Tibial nerve (tissue), 3 donors: ENCODE data around the gene PITPNM1.

ENCODE experiments used
- CTCF ChIP-seq, 5 experiments: fragments of 200-600 bp in 3 of 5; fragments of 450-650 bp in 2 of 5; sonication (generic) in 3 of 5; IDR thresholded peaks; one replicate each; pipeline ENCODE4 v1.5.1; 2016 to 2019; ENCODE audit warnings: antibody characterized with exemption in 5 of 5, mild to moderate bottlenecking in 3 of 5, moderate library complexity in 2 of 5
- POLR2A ChIP-seq, 2 donors: fragments of 450-650 bp; IDR thresholded peaks; one replicate each; pipeline ENCODE4 v1.6.1; 2017; ENCODE audit warnings: antibody characterized with exemption in 2 of 2, mild to moderate bottlenecking in 2 of 2, moderate library complexity in 2 of 2

- TF ChIP-seq CTCF (IDR thresholded peaks at IDR 0.05): no peak
- no peak for TF ChIP-seq POLR2A (IDR thresholded peaks at IDR 0.05)
Observed at GRCh38 chr11:67519726-67520125, 14.6 kb upstream of the PITPNM1 start.
